Stomach (tissue), 9 donors: ENCODE data around the gene GADD45G. TPM values are rescaled to one million over a fixed set of nuclear protein-coding genes. Genes with fewer than 3 reads are reported as not detected.

ENCODE experiments used
- DNase-seq, 2 donors: peaks; one replicate each; pipeline versions ENCODE4 v3.0.0 to v3.0.0-alpha.2; 2013 to 2019
- H3K27ac ChIP-seq, 5 donors: fragments of 200-600 bp in 4 of 5; sonication (generic) in 4 of 5; one replicate each; pipeline ENCODE4 v1.5.1; 2013 to 2019; ENCODE audit warnings: mild to moderate bottlenecking in 1 of 5, moderate library complexity in 1 of 5
- H3K27me3 ChIP-seq, 3 donors: fragments of 200-600 bp; sonication (generic); one replicate each; pipeline ENCODE4 v1.5.1; 2017 to 2019; ENCODE audit warnings: mixed run types in 1 of 3
- H3K36me3 ChIP-seq, 4 donors: fragments of 200-600 bp; sonication (generic); 1 replicate in 3 of 4; 2 replicates in 1 of 4; pipeline ENCODE4 v1.5.1; 2016 to 2019
- H3K4me1 ChIP-seq, 4 donors: fragments of 200-600 bp; sonication (generic); one replicate each; pipeline ENCODE4 v1.5.1; 2016 to 2019
- H3K4me3 ChIP-seq, 4 donors: fragments of 200-600 bp; sonication (generic) in 3 of 4; one replicate each; pipeline ENCODE4 v1.5.1; 2016 to 2019; ENCODE audit warnings: mild to moderate bottlenecking in 1 of 4
- H3K9me3 ChIP-seq, 4 donors: fragments of 200-600 bp; sonication (generic); one replicate each; pipeline ENCODE4 v1.5.1; 2016 to 2019
- CTCF ChIP-seq, 7 experiments: fragments of 450-650 bp in 4 of 7; fragments of 200-600 bp in 3 of 7; sonication (generic) in 3 of 7; IDR thresholded peaks; one replicate each; pipeline ENCODE4 v1.5.1; 2016 to 2019; ENCODE audit warnings: antibody characterized with exemption in 7 of 7, control low read depth in 2 of 7, mild to moderate bottlenecking in 1 of 7
- EP300 ChIP-seq: sonication (generic); formaldehyde crosslinking; IDR thresholded peaks from one replicate; pipeline ENCODE4 v1.6.1; 2017; ENCODE audit warnings: antibody characterized with exemption
- POLR2A ChIP-seq, 4 donors: fragments of 450-650 bp; IDR thresholded peaks; one replicate each; pipeline ENCODE4 v1.6.1; 2016; ENCODE audit warnings: antibody characterized with exemption in 4 of 4, control low read depth in 2 of 4, mild to moderate bottlenecking in 1 of 4, moderate library complexity in 1 of 4
- POLR2AphosphoS5 ChIP-seq, 3 donors: sonication (generic); formaldehyde crosslinking; IDR thresholded peaks; one replicate each; pipeline ENCODE4 v1.6.1; 2016; ENCODE audit warnings: antibody characterized with exemption in 3 of 3
- WGBS, 5 donors: extraction: QIAGEN DNeasy Blood & Tissue Kit in 3 of 5; methylation state at CpG; one replicate each; pipeline versions ENCODE4 v1.1.5 to v1.1.7; 2013 to 2018; 5-methylcytosine and 5-hydroxymethylcytosine counted together
- intact Hi-C: fragments of 100-400 bp; cut with DNase I; formaldehyde crosslinking; loops from one replicate; pipeline ENCODE4 v1.15.1; 2023; ENCODE audit warnings: low total_unique reads
- polyA plus RNA-seq, 3 donors: library from polyadenylated mRNA; stranded (reverse); fragments of 200-250 nt; gene quantifications; one replicate each; pipeline ENCODE4 v1.2.3, GENCODE V29; 2013
- total RNA-seq, 5 donors: library from RNA; depleted of rRNA; stranded (reverse); fragments of >200 nt; gene quantifications; one replicate each; pipeline versions ENCODE4 v1.1.0 to v1.2.3, GENCODE V29; 2014 to 2016
- donor health status: healthy with polysubstance abuse.
- donor health status: Bipolar disorder and iron deficiency.
- donor health status: healthy.

Gene GADD45G
- total and polyA plus RNA-seq, 8 donors: 6.8 to 121 (median 95.9) TPM

GRCh38 chr9:89602978-89603766 lies 1.6 kb upstream of the GADD45G start:
- Histone ChIP-seq H3K27me3 (no peaks in the 10 kb centered on the region), H3K9me3 (no peaks in the 10 kb centered on the region), H3K27ac (peak overlapping the region; percentile 77 to 98 (median 95)), H3K4me3 (peak overlapping the region; percentile 73 to 92 (median 84)), H3K36me3 (no peaks in the 10 kb centered on the region), H3K4me1 (peaks cover 28 to 46% (median 43%) of the 10 kb centered on the region in 4 donors)
- intact Hi-C loops: loop anchor here (10.0 kb wide), 1 partner anchor 132 kb away; no protein-coding TSS in a partner anchor
- WGBS, 5 donors: 1 to 2% (median 1%) methylated on average over 28 of the region's 28 CpGs
- TF ChIP-seq EP300 (no peak), POLR2A (IDR thresholded peaks at IDR 0.05) (no peak), CTCF (IDR thresholded peaks at IDR 0.05) (peak in 5 of 7 experiments; percentile 71 to 90 (median 84)), POLR2AphosphoS5 (IDR thresholded peaks at IDR 0.05) (peak in 2 of 3 donors; percentile 16 to 45)
- DNase-seq: peak; percentile 95 to 96

- no peaks in the 10 kb centered on the region for H3K9me3 ChIP-seq
- TF ChIP-seq EP300: no peak
- peak in 4 of 7 experiments; percentile 18 to 65 (median 57) for TF ChIP-seq CTCF (IDR thresholded peaks at IDR 0.05)
- TF ChIP-seq POLR2AphosphoS5 (IDR thresholded peaks at IDR 0.05): peak in 2 of 3 donors; percentile 22 to 30
- TF ChIP-seq POLR2A (IDR thresholded peaks at IDR 0.05): peak in 1 of 4 donors; percentile 11
- intact Hi-C loops: loop anchor here (10.0 kb wide), 1 partner anchor 131 kb away; no protein-coding TSS in a partner anchor
- DNase-seq: peak; percentile 81 to 91
- WGBS, 5 donors: 0 to 1% (median 0%) methylated on average over 35 to 64 of the region's 64 CpGs
- H3K4me1 ChIP-seq: peaks cover 28 to 46% (median 43%) of the 10 kb centered on the region in 4 donors
- H3K36me3 ChIP-seq: no peaks in the 10 kb centered on the region
- peak overlapping the region; percentile 77 to 98 (median 95) for H3K27ac ChIP-seq
- peak overlapping the region; percentile 73 to 92 (median 84) for H3K4me3 ChIP-seq
- no peaks in the 10 kb centered on the region for H3K27me3 ChIP-seq
Observed at GRCh38 chr9:89603767-89604665, 796 bp upstream of the GADD45G start.

- H3K9me3 ChIP-seq: no peaks in the 10 kb centered on the region
- peak; percentile 57 to 85 for DNase-seq
- peaks cover 28 to 46% (median 43%) of the 10 kb centered on the region in 4 donors for H3K4me1 ChIP-seq
- intact Hi-C loops: loop anchor here (10.0 kb wide), 1 partner anchor 129 kb away; no protein-coding TSS in a partner anchor
- WGBS, 5 donors: 0 to 2% (median 1%) methylated on average over 46 to 57 of the region's 57 CpGs
- peak overlapping the region; percentile 73 to 92 (median 84) for H3K4me3 ChIP-seq
- H3K27me3 ChIP-seq: no peaks in the 10 kb centered on the region
- TF ChIP-seq POLR2AphosphoS5 (IDR thresholded peaks at IDR 0.05): no peak
- TF ChIP-seq CTCF (IDR thresholded peaks at IDR 0.05): no peak
- no peak for TF ChIP-seq EP300
- TF ChIP-seq POLR2A (IDR thresholded peaks at IDR 0.05): no peak
- H3K27ac ChIP-seq: peak overlapping the region; percentile 92 to 98 (median 96)
- H3K36me3 ChIP-seq: no peaks in the 10 kb centered on the region
Observed at GRCh38 chr9:89605465-89606048, 745 bp downstream of the GADD45G start.
